ENCODE measurements around the gene PHLPP1. TPM values are rescaled to one million over a fixed set of nuclear protein-coding genes. Genes with fewer than 3 reads are reported as not detected.

The PHLPP1 gene
- total and polyA plus RNA-seq, 9 of the 15 experiments (the other 6 are each of a cell fraction or from before 2014, with no cell fraction given) = 0.56 to 9.0 (median 4.5) TPM

GRCh38 chr18:62778976-62779869 is 63.9 kb downstream of the PHLPP1 start (continued):
- TF ChIP-seq, protein P1, sequence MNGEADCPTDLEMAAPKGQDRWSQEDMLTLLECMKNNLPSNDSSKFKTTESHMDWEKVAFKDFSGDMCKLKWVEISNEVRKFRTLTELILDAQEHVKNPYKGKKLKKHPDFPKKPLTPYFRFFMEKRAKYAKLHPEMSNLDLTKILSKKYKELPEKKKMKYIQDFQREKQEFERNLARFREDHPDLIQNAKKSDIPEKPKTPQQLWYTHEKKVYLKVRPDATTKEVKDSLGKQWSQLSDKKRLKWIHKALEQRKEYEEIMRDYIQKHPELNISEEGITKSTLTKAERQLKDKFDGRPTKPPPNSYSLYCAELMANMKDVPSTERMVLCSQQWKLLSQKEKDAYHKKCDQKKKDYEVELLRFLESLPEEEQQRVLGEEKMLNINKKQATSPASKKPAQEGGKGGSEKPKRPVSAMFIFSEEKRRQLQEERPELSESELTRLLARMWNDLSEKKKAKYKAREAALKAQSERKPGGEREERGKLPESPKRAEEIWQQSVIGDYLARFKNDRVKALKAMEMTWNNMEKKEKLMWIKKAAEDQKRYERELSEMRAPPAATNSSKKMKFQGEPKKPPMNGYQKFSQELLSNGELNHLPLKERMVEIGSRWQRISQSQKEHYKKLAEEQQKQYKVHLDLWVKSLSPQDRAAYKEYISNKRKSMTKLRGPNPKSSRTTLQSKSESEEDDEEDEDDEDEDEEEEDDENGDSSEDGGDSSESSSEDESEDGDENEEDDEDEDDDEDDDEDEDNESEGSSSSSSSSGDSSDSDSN (IDR thresholded peaks at IDR 0.05; ENCODE audit: borderline replicate concordance in 1 of 2, low read depth in 2 of 2, low read length in 2 of 2) = peak in 1 of 2 experiments; percentile 69; a peak in 1 of 4 replicates

DNA sequence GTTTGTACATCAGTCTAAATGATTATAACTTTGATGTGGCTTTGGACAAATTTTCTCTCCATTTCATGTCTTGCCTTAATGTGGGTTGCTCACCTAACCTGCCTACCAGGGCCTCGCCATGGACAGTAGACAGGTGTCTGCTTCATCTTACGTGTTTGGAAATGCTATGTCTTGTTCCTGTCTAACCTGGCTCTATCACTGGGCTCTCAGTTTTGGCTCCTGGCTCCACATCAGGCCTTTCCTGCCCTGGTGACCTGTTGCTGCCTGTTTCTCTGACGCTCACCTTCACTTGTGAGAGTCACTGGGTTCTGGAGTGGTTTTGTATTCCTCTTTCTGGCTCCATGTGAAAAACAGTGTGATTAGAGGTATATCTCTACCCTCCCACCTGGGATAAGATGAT is 65.9 kb downstream of the PHLPP1 start:
- no TSS peak for BruUV-seq (replicated peaks)
- ATAC-seq (no peak), FAIRE-seq (no peak), DNase-seq (ENCODE audit: extremely low read depth in 1 of 4, low spot score in 3 of 4) (no peak)
- no peaks in the 10 kb centered on the region for H3K27me3 ChIP-seq (ENCODE audit: control insufficient read depth in 2 of 2, insufficient read depth in 2 of 2, low read length in 2 of 2)
- H3K4me1 ChIP-seq (replicated peaks in 1 of 2; ENCODE audit: control insufficient read depth in 2 of 2, insufficient read depth in 2 of 2, low read length in 2 of 2) = peaks cover 0 to 14% of the 10 kb centered on the region in 2 experiments; a peak in 2 of 5 replicates
- H3K36me3 ChIP-seq (ENCODE audit: control insufficient read depth, insufficient read depth, low read length) = no peaks in the 10 kb centered on the region
- ChIA-PET POLR2A (no interaction called here), CTCF (ENCODE audit: low intra/inter-chr PET ratio) (no interaction called here)
- H3K9me3 ChIP-seq (replicated peaks; ENCODE audit: control insufficient read depth, insufficient read depth, low read depth, low read length) = no peaks in the 10 kb centered on the region
- in situ Hi-C loops (cut with MboI) (no loop called here), intact Hi-C loops (cut with micrococcal nuclease) (no loop called here)
- H3K4me2 ChIP-seq (ENCODE audit: insufficient read depth, low read length) = no peak overlapping the region
- H3K9me1 ChIP-seq (ENCODE audit: control insufficient read depth, insufficient read depth, low read length) = no peaks in the 10 kb centered on the region
- no peak overlapping the region for H2AFZ ChIP-seq (ENCODE audit: low read depth, low read length)
- no peak overlapping the region for H3K27ac ChIP-seq (ENCODE audit: extremely low read depth, low read depth, low read length)
- peaks cover 66% of the 10 kb centered on the region for H3K79me2 ChIP-seq (ENCODE audit: control insufficient read depth, insufficient read depth, low read length)
- H3K4me3 ChIP-seq = no peak overlapping the region
- no peak overlapping the region for H3K9ac ChIP-seq (ENCODE audit: insufficient read depth in 1 of 2, low read depth in 2 of 2, low read length in 2 of 2)
- H4K20me1 ChIP-seq (replicated peaks; ENCODE audit: control insufficient read depth, insufficient read depth, low read length) = peaks cover 4% of the 10 kb centered on the region; the same call in 1 of the 2 replicates
- WGBS (ENCODE audit: insufficient coverage, low coverage, missing lambda C conversion rate) = 74% methylated on average over 3 of the region's 3 CpGs
- TF ChIP-seq, protein P2, sequence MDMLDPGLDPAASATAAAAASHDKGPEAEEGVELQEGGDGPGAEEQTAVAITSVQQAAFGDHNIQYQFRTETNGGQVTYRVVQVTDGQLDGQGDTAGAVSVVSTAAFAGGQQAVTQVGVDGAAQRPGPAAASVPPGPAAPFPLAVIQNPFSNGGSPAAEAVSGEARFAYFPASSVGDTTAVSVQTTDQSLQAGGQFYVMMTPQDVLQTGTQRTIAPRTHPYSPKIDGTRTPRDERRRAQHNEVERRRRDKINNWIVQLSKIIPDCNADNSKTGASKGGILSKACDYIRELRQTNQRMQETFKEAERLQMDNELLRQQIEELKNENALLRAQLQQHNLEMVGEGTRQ (CRISPR knock-in tag; IDR thresholded peaks at IDR 0.05) = no peak
- TF ChIP-seq CHD7 (IDR thresholded peaks at IDR 0.05; ENCODE audit: low read depth, low read length) = no peak
